ENCODE data around the gene GMFB. TPM values are rescaled to one million over a fixed set of nuclear protein-coding genes. Genes with fewer than 3 reads are reported as not detected.
A peak's percentile ranks its signal among the peaks of the same experiment; 100 is the strongest.

GMFB gene
- 10 to 100 TPM; 29.7 to 31.2 TPM for total RNA-seq

GRCh38 chr14:54488646-54489317, at the start of gene GMFB:
Gene GMFB, minus strand, starts transcription at chr14:54488980. Its CDS starts 53 bp downstream, at chr14:54488927.
- peak; percentile 97 for ATAC-seq
- H3K27me3 Mint-ChIP-seq, result no peaks in the 10 kb centered on the region
- no peaks in the 10 kb centered on the region for H3K9me3 Mint-ChIP-seq (ENCODE audit: low read depth)
- peak within 1 kb of the TSS; percentile 92 for H3K27ac Mint-ChIP-seq
- H3K4me3 Mint-ChIP-seq, result peak within 1 kb of the TSS; percentile 80
- peaks cover 12% of the 10 kb centered on the region for H3K36me3 Mint-ChIP-seq
- DNase-seq, result peak; percentile 91
- CTCF ChIA-PET, result interaction anchor here (0.7 to 1.9 kb wide), 7 partner anchors 21 to 286 kb away, joined by 3 to 8 read pairs (median 4); partner anchors contain the start of genes CDKN3 and CGRRF1
- H3K4me1 Mint-ChIP-seq, result peaks cover 53% of the 10 kb centered on the region

- CTCF ChIA-PET, result interaction anchor here (0.9 kb wide), 1 partner anchor 275 kb away, joined by 3 read pairs; no protein-coding TSS in a partner anchor
- Mint-ChIP-seq H3K27me3 (no peaks in the 10 kb centered on the region), H3K4me3 (no peak overlapping the region), H3K36me3 (peaks cover 4% of the 10 kb centered on the region), H3K9me3 (ENCODE audit: low read depth) (no peaks in the 10 kb centered on the region), H3K27ac (no peak overlapping the region), H3K4me1 (no peaks in the 10 kb centered on the region)
- DNase-seq (no peak), ATAC-seq (no peak)
Measured at GRCh38 chr14:54538055-54538454, 49.3 kb upstream of the GMFB start.

GRCh38 chr14:54537651-54538050, 48.9 kb upstream of the GMFB start:
- H3K36me3 Mint-ChIP-seq, result peaks cover 4% of the 10 kb centered on the region
- CTCF ChIA-PET, result no interaction called here
- ATAC-seq (no peak), DNase-seq (no peak)
- H3K4me3 Mint-ChIP-seq, result no peak overlapping the region
- no peaks in the 10 kb centered on the region for H3K27me3 Mint-ChIP-seq
- no peak overlapping the region for H3K27ac Mint-ChIP-seq
- no peaks in the 10 kb centered on the region for H3K4me1 Mint-ChIP-seq
- no peaks in the 10 kb centered on the region for H3K9me3 Mint-ChIP-seq (ENCODE audit: low read depth)

GRCh38 chr14:54535646-54536045, 46.9 kb upstream of the GMFB start:
- Mint-ChIP-seq H3K9me3 (ENCODE audit: low read depth) (no peaks in the 10 kb centered on the region), H3K4me1 (no peaks in the 10 kb centered on the region)

GRCh38 chr14:54535126-54535525, 46.3 kb upstream of the GMFB start:
- ATAC-seq, result no peak
- CTCF ChIA-PET, result interaction anchor here (1.1 kb wide), 1 partner anchor 10 kb away, joined by 3 read pairs; no protein-coding TSS in a partner anchor
- H3K4me3 Mint-ChIP-seq, result no peak overlapping the region
- H3K27ac Mint-ChIP-seq, result no peak overlapping the region
- H3K36me3 Mint-ChIP-seq, result peaks cover 4% of the 10 kb centered on the region
- no peaks in the 10 kb centered on the region for H3K9me3 Mint-ChIP-seq (ENCODE audit: low read depth)
- H3K4me1 Mint-ChIP-seq, result no peaks in the 10 kb centered on the region
- no peak for DNase-seq
- no peaks in the 10 kb centered on the region for H3K27me3 Mint-ChIP-seq

More at GRCh38 chr14:54535646-54536045, 46.9 kb upstream of the GMFB start:
- Mint-ChIP-seq H3K4me3 (no peak overlapping the region), H3K27ac (no peak overlapping the region), H3K36me3 (peaks cover 4% of the 10 kb centered on the region), H3K27me3 (no peaks in the 10 kb centered on the region)
- CTCF ChIA-PET, result no interaction called here
- DNase-seq, result no peak
- ATAC-seq, result no peak

GRCh38 chr14:54533100-54533499, 44.3 kb upstream of the GMFB start:
- no peak overlapping the region for H3K27ac Mint-ChIP-seq

GRCh38 chr14:54532111-54533012, 43.6 kb upstream of the GMFB start:
- H3K27ac Mint-ChIP-seq, result no peak overlapping the region
- no peak for ATAC-seq
- CTCF ChIA-PET, result no interaction called here

More at GRCh38 chr14:54533100-54533499, 44.3 kb upstream of the GMFB start:
- Mint-ChIP-seq H3K36me3 (peaks cover 3% of the 10 kb centered on the region), H3K4me1 (no peaks in the 10 kb centered on the region), H3K4me3 (no peak overlapping the region), H3K27me3 (no peaks in the 10 kb centered on the region), H3K9me3 (ENCODE audit: low read depth) (no peaks in the 10 kb centered on the region)
- DNase-seq (no peak), ATAC-seq (no peak)
- CTCF ChIA-PET, result no interaction called here

GRCh38 chr14:54529811-54530210, 41.0 kb upstream of the GMFB start:
- Mint-ChIP-seq H3K4me1 (no peaks in the 10 kb centered on the region), H3K27me3 (no peaks in the 10 kb centered on the region), H3K27ac (no peak overlapping the region), H3K36me3 (peaks cover 4% of the 10 kb centered on the region), H3K9me3 (ENCODE audit: low read depth) (no peaks in the 10 kb centered on the region), H3K4me3 (no peak overlapping the region)
- ATAC-seq (no peak), DNase-seq (no peak)
- CTCF ChIA-PET, result interaction anchor here (0.9 kb wide), 1 partner anchor 245 kb away, joined by 3 read pairs; no protein-coding TSS in a partner anchor

More at GRCh38 chr14:54532111-54533012, 43.6 kb upstream of the GMFB start:
- Mint-ChIP-seq H3K36me3 (peaks cover 3% of the 10 kb centered on the region), H3K27me3 (no peaks in the 10 kb centered on the region), H3K4me1 (no peaks in the 10 kb centered on the region), H3K9me3 (ENCODE audit: low read depth) (no peaks in the 10 kb centered on the region), H3K4me3 (no peak overlapping the region)
- no peak for DNase-seq

- H3K4me3 Mint-ChIP-seq, result no peak overlapping the region
- H3K27ac Mint-ChIP-seq, result no peak overlapping the region
- ATAC-seq (no peak), DNase-seq (no peak)
- H3K36me3 Mint-ChIP-seq, result peaks cover 10% of the 10 kb centered on the region
- no peaks in the 10 kb centered on the region for H3K9me3 Mint-ChIP-seq (ENCODE audit: low read depth)
- H3K4me1 Mint-ChIP-seq, result no peaks in the 10 kb centered on the region
- CTCF ChIA-PET, result no interaction called here
- no peaks in the 10 kb centered on the region for H3K27me3 Mint-ChIP-seq
Measured at GRCh38 chr14:54528973-54529372, 40.2 kb upstream of the GMFB start.

- no peak for ATAC-seq
- Mint-ChIP-seq H3K27ac (no peak overlapping the region), H3K9me3 (ENCODE audit: low read depth) (no peaks in the 10 kb centered on the region), H3K36me3 (peaks cover 24% of the 10 kb centered on the region), H3K4me1 (no peaks in the 10 kb centered on the region), H3K4me3 (no peak overlapping the region), H3K27me3 (no peaks in the 10 kb centered on the region)
- CTCF ChIA-PET, result no interaction called here
- DNase-seq, result no peak
Measured at GRCh38 chr14:54524410-54524809, 35.6 kb upstream of the GMFB start.

- no peak for DNase-seq
- Mint-ChIP-seq H3K4me1 (peaks cover 11% of the 10 kb centered on the region), H3K9me3 (ENCODE audit: low read depth) (peaks cover 12% of the 10 kb centered on the region), H3K4me3 (no peak overlapping the region), H3K27ac (no peak overlapping the region), H3K36me3 (peaks cover 33% of the 10 kb centered on the region), H3K27me3 (no peaks in the 10 kb centered on the region)
- no peak for ATAC-seq
- CTCF ChIA-PET, result no interaction called here
Measured at GRCh38 chr14:54516709-54517108, 27.9 kb upstream of the GMFB start.

- ATAC-seq (no peak), DNase-seq (no peak)
- H3K4me3 Mint-ChIP-seq, result no peak overlapping the region
- H3K27ac Mint-ChIP-seq, result no peak overlapping the region
- H3K4me1 Mint-ChIP-seq, result peaks cover 19% of the 10 kb centered on the region
- CTCF ChIA-PET, result no interaction called here
- no peaks in the 10 kb centered on the region for H3K27me3 Mint-ChIP-seq
- H3K36me3 Mint-ChIP-seq, result peaks cover 33% of the 10 kb centered on the region
- peaks cover 12% of the 10 kb centered on the region for H3K9me3 Mint-ChIP-seq (ENCODE audit: low read depth)
Measured at GRCh38 chr14:54515670-54516069, 26.9 kb upstream of the GMFB start.

GRCh38 chr14:54512393-54512792, 23.6 kb upstream of the GMFB start:
- Mint-ChIP-seq H3K27me3 (no peaks in the 10 kb centered on the region), H3K27ac (no peak overlapping the region), H3K4me1 (peaks cover 29% of the 10 kb centered on the region), H3K36me3 (peaks cover 20% of the 10 kb centered on the region), H3K4me3 (no peak overlapping the region), H3K9me3 (ENCODE audit: low read depth) (peaks cover 9% of the 10 kb centered on the region)
- ATAC-seq, result no peak
- CTCF ChIA-PET, result interaction anchor here (0.8 to 1.1 kb wide), 2 partner anchors 17 to 23 kb away, joined by 3 to 4 read pairs; no protein-coding TSS in a partner anchor
- no peak for DNase-seq

Data from activated CD8-positive, alpha-beta memory T cell treated with anti-CD3 and anti-CD28 coated beads, Interleukin-2, amount 10 ng/mL, durations not matched to agents 7 days and 5 days (primary cell).